Kidney (tissue), 22 donors: ENCODE data around the gene FZD2. TPM values are rescaled to one million over a fixed set of nuclear protein-coding genes. Genes with fewer than 3 reads are reported as not detected.
A peak's percentile ranks its signal among the peaks of the same experiment; 100 is the strongest.
"Not testable (repeated sequence)": the region's sequence is repeated elsewhere in the genome, so short reads cannot be mapped to it uniquely, and the experiment has no call there.

ENCODE experiments used
- DNase-seq, 5 donors: peaks; one replicate each; pipeline ENCODE4 v3.0.0-alpha.2; 2013 to 2020
- FAIRE-seq: peaks from 2 replicates; lab custom pipeline; 2012; peaks lifted over from hg19 to GRCh38; lab: Jason Lieb, UNC
- H3K27ac ChIP-seq, 2 donors: one replicate each; pipeline ENCODE4 v1.7.0; 2013; ENCODE audit warnings: low read depth in 2 of 2, low read length in 2 of 2, inconsistent platforms in 1 of 2
- H3K27me3 ChIP-seq: one replicate; pipeline ENCODE4 v1.7.1; 2013; ENCODE audit warnings: low read length, inconsistent platforms; ENCODE audit not compliant: control insufficient read depth, insufficient read depth
- H3K36me3 ChIP-seq, 3 donors: one replicate each; pipeline versions ENCODE4 v1.7.0 to v1.7.1; 2013; ENCODE audit warnings: low read length in 3 of 3, control low read depth in 1 of 3, inconsistent platforms in 1 of 3; ENCODE audit not compliant: insufficient read depth in 3 of 3, control insufficient read depth in 2 of 3
- H3K4me1 ChIP-seq, 3 donors: one replicate each; pipeline versions ENCODE4 v1.7.0 to v1.7.1; 2013; ENCODE audit warnings: low read length in 3 of 3, inconsistent platforms in 1 of 3, low read depth in 1 of 3; ENCODE audit not compliant: control insufficient read depth in 2 of 3, insufficient read depth in 2 of 3
- H3K4me3 ChIP-seq, 3 donors: one replicate each; pipeline versions ENCODE4 v1.7.0 to v1.8.1; 2013; ENCODE audit warnings: low read length in 3 of 3, control low read depth in 1 of 3, inconsistent platforms in 1 of 3
- H3K9ac ChIP-seq, 3 donors: one replicate each; pipeline versions ENCODE4 v1.7.0 to v1.7.1; 2013; ENCODE audit warnings: low read length in 3 of 3, control low read depth in 1 of 3, inconsistent platforms in 1 of 3
- H3K9me3 ChIP-seq, 3 donors: one replicate each; pipeline versions ENCODE4 v1.7.0 to v1.7.1; 2013; ENCODE audit warnings: low read length in 3 of 3, control low read depth in 1 of 3, inconsistent platforms in 1 of 3; ENCODE audit not compliant: control insufficient read depth in 2 of 3, insufficient read depth in 1 of 3
- intact Hi-C: fragments of 100-400 bp; cut with DNase I; formaldehyde crosslinking; loops from one replicate; pipeline ENCODE4 v1.11.1; 2022
- long read RNA-seq, 10 donors: library from polyadenylated mRNA in 1 of 10; unstranded in 1 of 10; transcript quantifications; one replicate each; pipeline ENCODE4 v2.0.0 and lab custom pipeline, GENCODE V29; 2021 to 2026
- polyA plus RNA-seq: library from polyadenylated mRNA; stranded (reverse); fragments of 350-450 nt; fragmentation: Illumina TruSeq; extraction: RNeasy Lipid Tissue Mini Kit (QIAGEN cat#74804); gene quantifications from one replicate; pipeline ENCODE4 v1.2.3, GENCODE V29; 2014; ENCODE audit warnings: low read depth, low replicate concordance; ENCODE audit not compliant: insufficient read depth
- total RNA-seq: library from RNA; stranded (reverse); fragmentation: NEBNext Ultra II Directional; extraction: Animal tissue kit (Norgen Biotek cat#: 25700); gene quantifications from one replicate; pipeline ENCODE4 v1.2.1, GENCODE V29; 2021
- TF ChIP-seq, protein P1 (sequence below): IDR thresholded peaks from 3 replicates; pipeline ENCODE4 v1.5.1; 2012; ENCODE audit warnings: mild to moderate bottlenecking, moderate library complexity, borderline replicate concordance; ENCODE audit not compliant: insufficient read depth; ENCODE audit errors: extremely low read depth
- donor health status: control.
- donor health status: control.
- donor health status: control.
- donor health status: control.
- donor health status: control.
- donor health status: DM: yes; HTN: yes; CAD: no.
- donor health status: Normal renal cell carcinoma (clear cell type).

FZD2 gene
- total RNA-seq (4.7 TPM), polyA plus RNA-seq (5.5 TPM)
- long read RNA-seq, donor 1, transcript FZD2-201 (1 exons, 2,112 nt): major isoform, 70 of 96 reads
- long read RNA-seq, donor 1, partial matches to known transcripts: 26 of 96 reads
- long read RNA-seq, donor 1, other reads (novel, unspliced or antisense): 0 of 96 reads
- long read RNA-seq, donor 2, transcript FZD2-201 (1 exons, 2,112 nt): major isoform, 33 of 33 reads
- long read RNA-seq, donor 2, partial matches to known transcripts: 0 of 33 reads
- long read RNA-seq, donor 2, other reads (novel, unspliced or antisense): 0 of 33 reads
- long read RNA-seq, donor 3, transcript FZD2-201 (1 exons, 2,112 nt): major isoform, 35 of 35 reads
- long read RNA-seq, donor 3, partial matches to known transcripts: 0 of 35 reads
- long read RNA-seq, donor 3, other reads (novel, unspliced or antisense): 0 of 35 reads
- long read RNA-seq, donor 4, transcript FZD2-201 (1 exons, 2,112 nt): major isoform, 49 of 49 reads
- long read RNA-seq, donor 4, partial matches to known transcripts: 0 of 49 reads
- long read RNA-seq, donor 4, other reads (novel, unspliced or antisense): 0 of 49 reads
- long read RNA-seq, donor 5, transcript FZD2-201 (1 exons, 2,112 nt): major isoform, 5 of 5 reads
- long read RNA-seq, donor 5, partial matches to known transcripts: 0 of 5 reads
- long read RNA-seq, donor 5, other reads (novel, unspliced or antisense): 0 of 5 reads
- long read RNA-seq, donor 6, transcript FZD2-201 (1 exons, 2,112 nt): major isoform, 17 of 17 reads
- long read RNA-seq, donor 6, partial matches to known transcripts: 0 of 17 reads
- long read RNA-seq, donor 6, other reads (novel, unspliced or antisense): 0 of 17 reads
- long read RNA-seq, donor 7, transcript FZD2-201 (1 exons, 2,112 nt): major isoform, 7 of 7 reads
- long read RNA-seq, donor 7, partial matches to known transcripts: 0 of 7 reads
- long read RNA-seq, donor 7, other reads (novel, unspliced or antisense): 0 of 7 reads
- long read RNA-seq, donor 8, transcript FZD2-201 (1 exons, 2,112 nt): major isoform, 48 of 48 reads
- long read RNA-seq, donor 8, partial matches to known transcripts: 0 of 48 reads
- long read RNA-seq, donor 8, other reads (novel, unspliced or antisense): 0 of 48 reads
- long read RNA-seq, donor 9, transcript FZD2-201 (1 exons, 2,112 nt): major isoform, 32 of 32 reads
- long read RNA-seq, donor 9, partial matches to known transcripts: 0 of 32 reads
- long read RNA-seq, donor 9, other reads (novel, unspliced or antisense): 0 of 32 reads
- long read RNA-seq, donor 10, transcript FZD2-201 (1 exons, 2,112 nt): major isoform, 42 of 42 reads
- long read RNA-seq, donor 10, partial matches to known transcripts: 0 of 42 reads
- long read RNA-seq, donor 10, other reads (novel, unspliced or antisense): 0 of 42 reads

GRCh38 chr17:44556832-44557606, at the start of gene FZD2:
Gene FZD2, plus strand, starts transcription at chr17:44557484. Its CDS starts 205 bp downstream, at chr17:44557689.
- no peaks in the 10 kb centered on the region for H3K9me3 ChIP-seq
- H3K9ac ChIP-seq: peak within 1 kb of the TSS; percentile 60 to 86 (median 73)
- TF ChIP-seq, protein P1, sequence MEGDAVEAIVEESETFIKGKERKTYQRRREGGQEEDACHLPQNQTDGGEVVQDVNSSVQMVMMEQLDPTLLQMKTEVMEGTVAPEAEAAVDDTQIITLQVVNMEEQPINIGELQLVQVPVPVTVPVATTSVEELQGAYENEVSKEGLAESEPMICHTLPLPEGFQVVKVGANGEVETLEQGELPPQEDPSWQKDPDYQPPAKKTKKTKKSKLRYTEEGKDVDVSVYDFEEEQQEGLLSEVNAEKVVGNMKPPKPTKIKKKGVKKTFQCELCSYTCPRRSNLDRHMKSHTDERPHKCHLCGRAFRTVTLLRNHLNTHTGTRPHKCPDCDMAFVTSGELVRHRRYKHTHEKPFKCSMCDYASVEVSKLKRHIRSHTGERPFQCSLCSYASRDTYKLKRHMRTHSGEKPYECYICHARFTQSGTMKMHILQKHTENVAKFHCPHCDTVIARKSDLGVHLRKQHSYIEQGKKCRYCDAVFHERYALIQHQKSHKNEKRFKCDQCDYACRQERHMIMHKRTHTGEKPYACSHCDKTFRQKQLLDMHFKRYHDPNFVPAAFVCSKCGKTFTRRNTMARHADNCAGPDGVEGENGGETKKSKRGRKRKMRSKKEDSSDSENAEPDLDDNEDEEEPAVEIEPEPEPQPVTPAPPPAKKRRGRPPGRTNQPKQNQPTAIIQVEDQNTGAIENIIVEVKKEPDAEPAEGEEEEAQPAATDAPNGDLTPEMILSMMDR: no peak
- peak within 1 kb of the TSS; percentile 68 to 86 (median 77) for H3K4me3 ChIP-seq
- intact Hi-C loops: no loop called here
- no peak for FAIRE-seq
- peaks cover 0 to 7% (median 0%) of the 10 kb centered on the region in 3 donors for H3K4me1 ChIP-seq
- peak; percentile 93 to 100 (median 99) for DNase-seq
- no peak within 1 kb of the TSS for H3K27ac ChIP-seq
- no peaks in the 10 kb centered on the region for H3K36me3 ChIP-seq
- H3K27me3 ChIP-seq: no peaks in the 10 kb centered on the region

GRCh38 chr17:44511241-44512134, 45.8 kb upstream of the FZD2 start:
- not testable (repeated sequence) for H3K27ac ChIP-seq

DNA sequence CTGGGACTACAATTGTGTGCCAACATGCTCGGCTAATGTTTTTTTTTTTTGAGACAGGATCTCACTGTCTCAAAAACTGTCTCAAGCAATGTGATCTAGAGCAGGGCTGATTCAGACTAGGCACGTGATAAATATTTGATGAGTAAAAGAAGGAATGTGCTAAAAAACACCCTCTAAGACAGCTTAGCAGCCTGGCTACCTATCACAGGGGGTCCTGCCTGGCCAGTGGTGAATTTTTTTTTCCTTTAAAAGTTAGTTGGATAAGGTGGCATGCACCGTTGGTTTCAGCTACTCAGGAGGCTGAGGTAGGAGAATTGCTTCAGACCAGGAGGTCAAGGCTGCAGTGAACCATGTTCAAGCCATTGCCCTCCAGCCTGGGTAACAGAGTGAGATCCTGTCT, 39.3 kb upstream of the FZD2 start:
- Histone ChIP-seq H3K4me1 (no peaks in the 10 kb centered on the region), H3K9ac (no peak overlapping the region), H3K36me3 (no peaks in the 10 kb centered on the region), H3K27me3 (no peaks in the 10 kb centered on the region), H3K27ac (no peak overlapping the region), H3K4me3 (no peak overlapping the region), H3K9me3 (no peaks in the 10 kb centered on the region)
- intact Hi-C loops: no loop called here
- TF ChIP-seq, protein P1: no peak
- DNase-seq (peak in 1 of 5 donors; percentile 14), FAIRE-seq (no peak)

More at GRCh38 chr17:44511241-44512134, 45.8 kb upstream of the FZD2 start:
- H3K9ac ChIP-seq, H3K9me3 ChIP-seq, H3K27me3 ChIP-seq, H3K4me3 ChIP-seq, H3K36me3 ChIP-seq, intact Hi-C loops, H3K4me1 ChIP-seq, FAIRE-seq: not testable (repeated sequence)
- DNase-seq: peak in 3 of 5 donors; percentile 26 to 51 (median 48)
